H1 (cell line): ENCODE results near the gene CROCC. TPM values are rescaled to one million over a fixed set of nuclear protein-coding genes. Genes with fewer than 3 reads are reported as not detected.

Experiments
- CTCF ChIA-PET: fragments of 300-600 bp; sonication (Branson Sonifier 250); formaldehyde crosslinking; loops from one replicate; lab custom pipeline; 2021; ENCODE audit not compliant: partially characterized antibody; lab: Charles Lee
- POLR2A ChIA-PET: fragments of 300-600 bp; sonication (Branson Sonifier 250); formaldehyde crosslinking; loops from one replicate; lab custom pipeline; 2021; ENCODE audit warnings: inconsistent platforms; ENCODE audit not compliant: partially characterized antibody; lab: Charles Lee
- DNase-seq, 2 experiments: peaks; one replicate each; pipeline versions ENCODE4 v3.0.0 to v3.0.0-alpha.2; 2010 to 2022; ENCODE audit warnings: low spot score in 2 of 2, low read depth in 1 of 2, mixed read lengths in 1 of 2
- FAIRE-seq: peaks from 2 replicates; lab custom pipeline; 2011; peaks lifted over from hg19 to GRCh38; lab: Jason Lieb, UNC
- H2AFZ ChIP-seq: 2 replicates; pipeline ENCODE4 v1.8.1; 2012; ENCODE audit warnings: low read length, inconsistent platforms
- H2AK5ac ChIP-seq: 2 replicates; pipeline ENCODE4 v1.6.1; 2013; ENCODE audit warnings: low read depth, low read length
- H2BK120ac ChIP-seq: replicated peaks from 2 replicates; pipeline ENCODE3; 2013; ENCODE audit warnings: low read depth, low read length, inconsistent platforms
- H2BK12ac ChIP-seq: 2 replicates; pipeline ENCODE4 v1.6.1; 2013; ENCODE audit warnings: low read depth, low read length
- H2BK15ac ChIP-seq: 2 replicates; pipeline ENCODE4 v1.6.1; 2013; ENCODE audit warnings: low read length
- H2BK20ac ChIP-seq: 2 replicates; pipeline ENCODE4 v1.6.1; 2013; ENCODE audit warnings: low read length
- H2BK5ac ChIP-seq: 2 replicates; pipeline ENCODE4 v1.6.1; 2013; ENCODE audit warnings: low read depth, low read length
- H3K14ac ChIP-seq: 2 replicates; pipeline ENCODE4 v1.6.1; 2013; ENCODE audit warnings: inconsistent platforms; ENCODE audit not compliant: insufficient read length
- H3K18ac ChIP-seq: 2 replicates; pipeline ENCODE4 v1.6.1; 2013; ENCODE audit warnings: low read length; ENCODE audit errors: extremely low read depth
- H3K23ac ChIP-seq: 2 replicates; pipeline ENCODE4 v1.6.1; 2013; ENCODE audit warnings: inconsistent platforms; ENCODE audit not compliant: insufficient read length
- H3K23me2 ChIP-seq: 2 replicates; pipeline ENCODE4 v1.6.1; 2013; ENCODE audit warnings: low read depth, low read length
- H3K27ac ChIP-seq: 2 replicates; pipeline ENCODE4 v1.6.1; 2011; ENCODE audit warnings: low read depth, low read length, inconsistent platforms
- H3K27me3 ChIP-seq, 4 experiments: replicated peaks in 1 of 4; 1 replicate in 1 of 4; 2 replicates in 3 of 4; pipeline versions ENCODE4 v1.6.1 to v1.8.1; 2011 to 2013; ENCODE audit warnings: low read length in 3 of 4, mild to moderate bottlenecking in 3 of 4, inconsistent platforms in 2 of 4, mixed read lengths in 2 of 4, moderate library complexity in 1 of 4; ENCODE audit not compliant: control insufficient read depth in 3 of 4, insufficient read depth in 3 of 4; ENCODE audit errors: extremely low read depth in 1 of 4
- H3K36me3 ChIP-seq, 4 experiments: 2 replicates each; pipeline versions ENCODE4 v1.6.1 to v1.8.1; 2011 to 2013; ENCODE audit warnings: mild to moderate bottlenecking in 4 of 4, low read length in 3 of 4, moderate library complexity in 2 of 4, control low read depth in 1 of 4, inconsistent platforms in 1 of 4; ENCODE audit not compliant: insufficient read depth in 4 of 4, control insufficient read depth in 2 of 4
- H3K4ac ChIP-seq: replicated peaks from 2 replicates; pipeline ENCODE3; 2013; ENCODE audit warnings: low read length, low read depth, mixed read lengths, inconsistent platforms; ENCODE audit not compliant: insufficient read length
- H3K4me1 ChIP-seq, 4 experiments: replicated peaks in 1 of 4; 1 replicate in 1 of 4; 2 replicates in 3 of 4; pipeline versions ENCODE4 v1.6.1 to v1.8.1; 2011 to 2013; ENCODE audit warnings: low read length in 3 of 4, inconsistent platforms in 2 of 4, mixed read lengths in 1 of 4; ENCODE audit not compliant: insufficient read depth in 4 of 4, control insufficient read depth in 3 of 4
- H3K4me2 ChIP-seq, 2 experiments: 2 replicates each; pipeline versions ENCODE4 v1.6.1 to v1.8.1; 2011 to 2013; ENCODE audit warnings: low read depth in 2 of 2, low read length in 2 of 2, control low read depth in 1 of 2, inconsistent platforms in 1 of 2, mild to moderate bottlenecking in 1 of 2; ENCODE audit not compliant: insufficient read depth in 1 of 2
- H3K4me3 ChIP-seq, 4 experiments: fragments of 200-600, 300-600 bp in 1 of 4; sonication (generic), shearing (Covaris generic), sonication (Bioruptor Twin) in 1 of 4; 2 replicates each; pipeline versions ENCODE4 v1.5.1 to v1.8.1; 2011 to 2016; ENCODE audit warnings: low read length in 4 of 4, low read depth in 3 of 4, control low read depth in 2 of 4, inconsistent platforms in 2 of 4, mild to moderate bottlenecking in 2 of 4, mixed read lengths in 1 of 4, moderate library complexity in 1 of 4; ENCODE audit not compliant: insufficient read depth in 2 of 4; ENCODE audit errors: extremely low read depth in 1 of 4
- H3K56ac ChIP-seq: replicated peaks from 2 replicates; pipeline ENCODE3; 2013; ENCODE audit warnings: low read depth, mild to moderate bottlenecking, mixed read lengths, low read length, inconsistent platforms; ENCODE audit not compliant: insufficient read length
- H3K79me1 ChIP-seq: 2 replicates; pipeline ENCODE4 v1.6.1; 2013; ENCODE audit warnings: low read depth, low read length, control low read depth
- H3K79me2 ChIP-seq, 2 experiments: 2 replicates each; pipeline versions ENCODE4 v1.6.1 to v1.8.1; 2012 to 2013; ENCODE audit warnings: low read length in 2 of 2, mild to moderate bottlenecking in 2 of 2, inconsistent platforms in 1 of 2; ENCODE audit not compliant: insufficient read depth in 2 of 2, control insufficient read depth in 1 of 2
- H3K9ac ChIP-seq, 4 experiments: replicated peaks in 1 of 4; 1 replicate in 1 of 4; 2 replicates in 3 of 4; pipeline versions ENCODE4 v1.6.1 to v1.8.1; 2011 to 2013; ENCODE audit warnings: low read depth in 3 of 4, low read length in 3 of 4, control low read depth in 2 of 4, mild to moderate bottlenecking in 2 of 4, moderate library complexity in 2 of 4, inconsistent platforms in 1 of 4; ENCODE audit errors: extremely low read depth in 1 of 4
- H3K9me3 ChIP-seq, 2 experiments: 2 replicates each; pipeline versions ENCODE4 v1.6.1 to v1.8.1; 2012 to 2013; ENCODE audit warnings: mild to moderate bottlenecking in 2 of 2, moderate library complexity in 2 of 2, control low read depth in 1 of 2, inconsistent platforms in 1 of 2, low read depth in 1 of 2, low read length in 1 of 2, mixed read lengths in 1 of 2; ENCODE audit not compliant: insufficient read depth in 2 of 2
- H4K20me1 ChIP-seq, 2 experiments: replicated peaks in 1 of 2; 2 replicates each; pipeline versions ENCODE3 to v1.8.1; 2011 to 2013; ENCODE audit warnings: inconsistent platforms in 2 of 2, low read length in 2 of 2, mild to moderate bottlenecking in 1 of 2; ENCODE audit not compliant: insufficient read depth in 2 of 2, control insufficient read depth in 1 of 2
- H4K5ac ChIP-seq: 2 replicates; pipeline ENCODE4 v1.6.1; 2013; ENCODE audit warnings: low read length, low read depth, mixed read lengths, inconsistent platforms; ENCODE audit not compliant: insufficient read length
- H4K8ac ChIP-seq: 2 replicates; pipeline ENCODE4 v1.8.0; 2013; ENCODE audit warnings: mild to moderate bottlenecking, moderate library complexity, low read length, inconsistent platforms; ENCODE audit not compliant: insufficient read depth; ENCODE audit errors: extremely low read depth
- H4K91ac ChIP-seq: replicated peaks from 2 replicates; pipeline ENCODE3; 2013; ENCODE audit warnings: low read length, mixed read lengths, inconsistent platforms; ENCODE audit not compliant: insufficient read length
- BCL11A ChIP-seq, 2 experiments: IDR thresholded peaks; one replicate each; pipeline ENCODE4 v1.6.1; 2011; ENCODE audit warnings: low read depth in 2 of 2, low read length in 2 of 2, mild to moderate bottlenecking in 2 of 2
- CREB1 ChIP-seq: IDR thresholded peaks from 2 replicates; pipeline ENCODE4 v1.6.1; 2012; ENCODE audit warnings: inconsistent platforms
- CTBP2 ChIP-seq: IDR thresholded peaks from 2 replicates; pipeline ENCODE4 v1.7.0; 2011; ENCODE audit warnings: borderline replicate concordance, mild to moderate bottlenecking, moderate library complexity, mixed read lengths, low read length; ENCODE audit not compliant: insufficient read depth, insufficient read length
- EGR1 ChIP-seq: IDR thresholded peaks from 2 replicates; pipeline ENCODE4 v1.6.1; 2011; ENCODE audit warnings: low read depth, low read length, borderline replicate concordance
- FOSL1 ChIP-seq: IDR thresholded peaks from 2 replicates; pipeline ENCODE4 v1.6.1; 2011; ENCODE audit warnings: mild to moderate bottlenecking, low read depth, low read length, moderate library complexity; ENCODE audit not compliant: insufficient read depth
- HDAC6 ChIP-seq: IDR thresholded peaks from one replicate; pipeline ENCODE4 v1.7.1; 2012; ENCODE audit warnings: low read depth, mild to moderate bottlenecking, inconsistent platforms, low read length, moderate library complexity
- JUN ChIP-seq: IDR thresholded peaks from 2 replicates; pipeline ENCODE4 v1.6.1; 2011; ENCODE audit warnings: low read depth, mild to moderate bottlenecking, improper control_type of control experiment, low read length
- KDM1A ChIP-seq: fragments of 200-600, 300-600 bp; sonication (generic); IDR thresholded peaks from 2 replicates; pipeline ENCODE4 v1.7.1; 2016; ENCODE audit warnings: mild to moderate bottlenecking, low read length, borderline replicate concordance
- SIN3A ChIP-seq, 2 experiments: IDR thresholded peaks in 1 of 2; conservative IDR thresholded peaks in 1 of 2; 2 replicates each; pipeline ENCODE4 v1.6.1; 2011 to 2012; ENCODE audit warnings: low read length in 2 of 2, improper control_type of control experiment in 1 of 2, low read depth in 1 of 2, mild to moderate bottlenecking in 1 of 2
- SP1 ChIP-seq: IDR thresholded peaks from 2 replicates; pipeline ENCODE4 v1.6.1; 2011; ENCODE audit warnings: low read depth, low read length
- SUZ12 ChIP-seq: fragments of 200-600 bp; sonication (generic); IDR thresholded peaks from 2 replicates; pipeline ENCODE4 v1.6.1; 2012; ENCODE audit warnings: mild to moderate bottlenecking, inconsistent platforms, low read length, moderate library complexity, mixed read lengths
- TBP ChIP-seq: IDR thresholded peaks from 2 replicates; pipeline ENCODE4 v1.6.1; 2011; ENCODE audit warnings: low read depth, low read length, improper control_type of control experiment
- polyA plus RNA-seq, 7 experiments: library from polyadenylated mRNA; depleted of rRNA in 3 of 7; stranded (reverse) in 5 of 7; unstranded in 2 of 7; fragments of >200 nt in 5 of 7; fragments of 200-250 nt in 2 of 7; gene quantifications; 1 replicate in 5 of 7; 2 replicates in 1 of 7; 4 replicates in 1 of 7; pipeline versions ENCODE4 v1.2.1 to v1.2.3, GENCODE V29; 2011 to 2013; ENCODE audit warnings: missing spikeins in 2 of 7, mixed read lengths in 2 of 7
- total RNA-seq: library from RNA; stranded (reverse); fragmentation: NEBNext Ultra II Directional; extraction: Animal tissue kit (Norgen Biotek cat#: 25700); gene quantifications from 2 replicates; pipeline ENCODE4 v1.2.1, GENCODE V29; 2021
- TF ChIP-seq, protein P1 (sequence below): IDR thresholded peaks from 2 replicates; pipeline ENCODE4 v1.6.1; 2011; ENCODE audit warnings: low read length, improper control_type of control experiment
- TF ChIP-seq, protein P2 (sequence below): IDR thresholded peaks from 2 replicates; pipeline ENCODE4 v1.6.1; 2012; ENCODE audit warnings: inconsistent platforms

The CROCC gene
- total and polyA plus RNA-seq, 2 of the 8 experiments (the other 6 are each of a cell fraction or from before 2014, with no cell fraction given): 12.1 to 39.5 TPM

GRCh38 chr1:16903458-16903796, 18.3 kb upstream of the CROCC start:
- Histone ChIP-seq H3K9ac (no peak overlapping the region), H3K4ac (no peak overlapping the region), H3K36me3 (no peaks in the 10 kb centered on the region), H3K9me3 (peaks cover 0 to 3% of the 10 kb centered on the region in 2 experiments; a peak in 1 of 4 replicates), H3K79me1 (no peaks in the 10 kb centered on the region), H3K4me1 (peaks cover 0 to 3% (median 0%) of the 10 kb centered on the region in 4 experiments; a peak in 3 of 7 replicates), H2BK15ac (no peak overlapping the region), H3K23ac (no peak overlapping the region), H3K18ac (no peak overlapping the region), H3K23me2 (peaks cover 4% of the 10 kb centered on the region; the same call in 1 of the 2 replicates), H3K27ac (no peak overlapping the region), H3K79me2 (no peaks in the 10 kb centered on the region), H2BK5ac (peak overlapping the region; percentile 67; the same call in 1 of the 2 replicates), H2BK12ac (no peak overlapping the region), H4K5ac (no peak overlapping the region), H3K14ac (no peak overlapping the region), H3K27me3 (no peaks in the 10 kb centered on the region), H2AFZ (peak overlapping the region; percentile 14; the same call in 1 of the 2 replicates), H2BK120ac (no peak overlapping the region), H4K91ac (no peak overlapping the region), H4K8ac (no peak overlapping the region), H3K4me3 (peak overlapping the region; percentile 18 to 65 (median 36); a peak in 5 of 8 replicates), H4K20me1 (no peaks in the 10 kb centered on the region), H2BK20ac (no peak overlapping the region), H3K4me2 (peak overlapping the region; percentile 81 to 87; a peak in 2 of 4 replicates), H3K56ac (no peak overlapping the region), H2AK5ac (no peak overlapping the region)
- TF ChIP-seq CTBP2 (no peak), BCL11A (IDR thresholded peaks at IDR 0.05; ENCODE audit: low read depth in 2 of 2, low read length in 2 of 2) (no peak), FOSL1 (no peak), HDAC6 (no peak), SUZ12 (no peak), SIN3A (conservative IDR thresholded peaks at IDR 0.05 in 1 of 2, IDR thresholded peaks at IDR 0.05 in 1 of 2; ENCODE audit: low read depth in 1 of 2, low read length in 2 of 2) (no peak), JUN (no peak), CREB1 (no peak), EGR1 (no peak), KDM1A (no peak), SP1 (no peak), TBP (no peak)
- TF ChIP-seq, protein P1, sequence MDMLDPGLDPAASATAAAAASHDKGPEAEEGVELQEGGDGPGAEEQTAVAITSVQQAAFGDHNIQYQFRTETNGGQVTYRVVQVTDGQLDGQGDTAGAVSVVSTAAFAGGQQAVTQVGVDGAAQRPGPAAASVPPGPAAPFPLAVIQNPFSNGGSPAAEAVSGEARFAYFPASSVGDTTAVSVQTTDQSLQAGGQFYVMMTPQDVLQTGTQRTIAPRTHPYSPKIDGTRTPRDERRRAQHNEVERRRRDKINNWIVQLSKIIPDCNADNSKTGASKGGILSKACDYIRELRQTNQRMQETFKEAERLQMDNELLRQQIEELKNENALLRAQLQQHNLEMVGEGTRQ: no peak
- TF ChIP-seq, protein P2, sequence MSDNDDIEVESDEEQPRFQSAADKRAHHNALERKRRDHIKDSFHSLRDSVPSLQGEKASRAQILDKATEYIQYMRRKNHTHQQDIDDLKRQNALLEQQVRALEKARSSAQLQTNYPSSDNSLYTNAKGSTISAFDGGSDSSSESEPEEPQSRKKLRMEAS: no peak
- ChIA-PET POLR2A (interaction anchor here (0.6 to 3.2 kb wide), 9 partner anchors 11 to 283 kb away, joined by 3 to 16 read pairs (median 11); partner anchors contain the start of gene MFAP2), CTCF (interaction anchor here (0.6 to 1.1 kb wide), 2 partner anchors 212 to 282 kb away, joined by 3 read pairs; no protein-coding TSS in a partner anchor)
- no peak for FAIRE-seq
- DNase-seq: no peak
